Astrocyte (in vitro differentiated cells and primary cell): ENCODE measurements around the gene TLE5. TPM values are rescaled to one million over a fixed set of nuclear protein-coding genes. Genes with fewer than 3 reads are reported as not detected.

ENCODE experiments used
- DNase-seq: peaks from one replicate; pipeline ENCODE4 v3.0.0-alpha.2; 2010; ENCODE audit warnings: low read depth
- FAIRE-seq: peaks from 2 replicates; lab custom pipeline; 2011; peaks lifted over from hg19 to GRCh38; lab: Jason Lieb, UNC
- H2AFZ ChIP-seq: 2 replicates; pipeline ENCODE4 v1.6.0; 2012; ENCODE audit warnings: low read depth, low read length, inconsistent platforms
- H3K27ac ChIP-seq: 2 replicates; pipeline ENCODE4 v1.5.1; 2011; ENCODE audit warnings: low read depth, low read length, inconsistent platforms
- H3K27me3 ChIP-seq: 2 replicates; pipeline ENCODE4 v1.6.0; 2011; ENCODE audit warnings: low read length, inconsistent platforms; ENCODE audit not compliant: insufficient read depth
- H3K36me3 ChIP-seq: 2 replicates; pipeline ENCODE4 v1.5.1; 2011; ENCODE audit warnings: low read length, inconsistent platforms; ENCODE audit not compliant: insufficient read depth
- H3K4me1 ChIP-seq: 2 replicates; pipeline ENCODE4 v1.5.1; 2011; ENCODE audit warnings: low read length, inconsistent platforms; ENCODE audit not compliant: insufficient read depth
- H3K4me2 ChIP-seq: 2 replicates; pipeline ENCODE4 v1.6.0; 2012; ENCODE audit warnings: low read length, inconsistent platforms
- H3K4me3 ChIP-seq: 2 replicates; pipeline ENCODE4 v1.5.1; 2011; ENCODE audit warnings: low read depth, mild to moderate bottlenecking, low read length, inconsistent platforms; ENCODE audit not compliant: insufficient read depth
- H3K79me2 ChIP-seq: 2 replicates; pipeline ENCODE4 v1.6.0; 2012; ENCODE audit warnings: mild to moderate bottlenecking, low read length, inconsistent platforms; ENCODE audit not compliant: insufficient read depth
- H3K9ac ChIP-seq: 2 replicates; pipeline ENCODE4 v1.6.0; 2012; ENCODE audit warnings: mild to moderate bottlenecking, low read length, inconsistent platforms
- H3K9me3 ChIP-seq: 2 replicates; pipeline ENCODE4 v1.5.1; 2012; ENCODE audit warnings: low read depth, mild to moderate bottlenecking, low read length, inconsistent platforms; ENCODE audit not compliant: insufficient read depth
- H4K20me1 ChIP-seq: 2 replicates; pipeline ENCODE4 v1.6.0; 2012; ENCODE audit warnings: low read length, inconsistent platforms; ENCODE audit not compliant: insufficient read depth
- H3K27ac Mint-ChIP-seq: one replicate; pipeline ENCODE4 v1.8.0; 2021; ENCODE audit warnings: mild to moderate bottlenecking, mixed read lengths; ENCODE audit not compliant: unreplicated experiment
- H3K27me3 Mint-ChIP-seq: one replicate; pipeline ENCODE4 v1.8.0; 2021; ENCODE audit warnings: low read depth, mixed read lengths; ENCODE audit not compliant: unreplicated experiment
- H3K36me3 Mint-ChIP-seq: one replicate; pipeline ENCODE4 v1.8.0; 2021; ENCODE audit warnings: low read depth, mixed read lengths; ENCODE audit not compliant: unreplicated experiment
- H3K4me1 Mint-ChIP-seq: one replicate; pipeline ENCODE4 v1.8.0; 2021; ENCODE audit warnings: low read depth, mixed read lengths; ENCODE audit not compliant: unreplicated experiment
- H3K4me3 Mint-ChIP-seq: one replicate; pipeline ENCODE4 v1.8.0; 2021; ENCODE audit warnings: mild to moderate bottlenecking, moderate library complexity, mixed read lengths; ENCODE audit not compliant: unreplicated experiment
- H3K9me3 Mint-ChIP-seq: one replicate; pipeline ENCODE4 v1.8.0; 2021; ENCODE audit warnings: mild to moderate bottlenecking, mixed read lengths; ENCODE audit not compliant: unreplicated experiment
- EZH2 ChIP-seq: IDR thresholded peaks from 2 replicates; pipeline ENCODE4 v1.6.1; 2012; ENCODE audit warnings: mild to moderate bottlenecking, low read length, inconsistent platforms; ENCODE audit not compliant: insufficient read depth
- total RNA-seq: library from RNA; stranded (reverse); gene quantifications from 2 replicates; pipeline ENCODE4 v1.2.1, GENCODE V29; 2021
- TF ChIP-seq, protein P1 (sequence below): IDR thresholded peaks from 2 replicates; pipeline ENCODE4 v1.5.1; 2011; ENCODE audit warnings: low read depth, mild to moderate bottlenecking, inconsistent platforms, low read length, moderate library complexity; ENCODE audit not compliant: insufficient read depth

The TLE5 gene
- total RNA-seq, 1 donor from 2014 or later: 210 TPM

DNA sequence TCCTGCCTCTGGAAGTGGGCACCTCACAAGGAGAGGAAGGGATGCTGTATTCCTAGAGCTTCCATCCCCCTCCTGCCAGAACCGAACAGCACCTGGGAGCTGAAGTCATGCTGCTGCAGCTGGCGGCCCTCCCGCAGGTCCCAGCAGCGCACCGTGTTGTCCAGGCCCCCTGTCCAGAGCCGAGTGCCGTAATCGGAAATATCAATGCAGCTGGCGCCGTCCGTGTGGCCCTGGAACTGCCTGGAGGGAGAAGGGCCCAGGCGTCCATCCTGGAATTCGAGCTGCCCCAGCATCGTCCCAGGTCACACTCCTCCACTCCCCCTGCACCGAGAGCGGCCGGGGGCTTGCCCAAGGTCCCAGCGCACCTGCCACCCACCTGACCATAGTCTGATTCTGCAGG, 57.0 kb downstream of the TLE5 start:
- no peak overlapping the region for H3K4me3 ChIP-seq
- peaks cover 3% of the 10 kb centered on the region for H3K27me3 ChIP-seq
- FAIRE-seq (no peak), DNase-seq (no peak)
- peaks cover 2% of the 10 kb centered on the region for H3K9me3 Mint-ChIP-seq
- H3K27me3 Mint-ChIP-seq: peaks cover 51% of the 10 kb centered on the region
- TF ChIP-seq, protein P1, sequence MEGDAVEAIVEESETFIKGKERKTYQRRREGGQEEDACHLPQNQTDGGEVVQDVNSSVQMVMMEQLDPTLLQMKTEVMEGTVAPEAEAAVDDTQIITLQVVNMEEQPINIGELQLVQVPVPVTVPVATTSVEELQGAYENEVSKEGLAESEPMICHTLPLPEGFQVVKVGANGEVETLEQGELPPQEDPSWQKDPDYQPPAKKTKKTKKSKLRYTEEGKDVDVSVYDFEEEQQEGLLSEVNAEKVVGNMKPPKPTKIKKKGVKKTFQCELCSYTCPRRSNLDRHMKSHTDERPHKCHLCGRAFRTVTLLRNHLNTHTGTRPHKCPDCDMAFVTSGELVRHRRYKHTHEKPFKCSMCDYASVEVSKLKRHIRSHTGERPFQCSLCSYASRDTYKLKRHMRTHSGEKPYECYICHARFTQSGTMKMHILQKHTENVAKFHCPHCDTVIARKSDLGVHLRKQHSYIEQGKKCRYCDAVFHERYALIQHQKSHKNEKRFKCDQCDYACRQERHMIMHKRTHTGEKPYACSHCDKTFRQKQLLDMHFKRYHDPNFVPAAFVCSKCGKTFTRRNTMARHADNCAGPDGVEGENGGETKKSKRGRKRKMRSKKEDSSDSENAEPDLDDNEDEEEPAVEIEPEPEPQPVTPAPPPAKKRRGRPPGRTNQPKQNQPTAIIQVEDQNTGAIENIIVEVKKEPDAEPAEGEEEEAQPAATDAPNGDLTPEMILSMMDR: no peak
- no peak for TF ChIP-seq EZH2
- no peaks in the 10 kb centered on the region for H3K4me1 Mint-ChIP-seq
- no peaks in the 10 kb centered on the region for H3K79me2 ChIP-seq
- H3K4me3 Mint-ChIP-seq: no peak overlapping the region
- no peaks in the 10 kb centered on the region for H3K36me3 ChIP-seq
- H3K4me1 ChIP-seq: no peaks in the 10 kb centered on the region
- H3K9ac ChIP-seq: no peak overlapping the region
- no peak overlapping the region for H3K27ac Mint-ChIP-seq
- no peak overlapping the region for H3K4me2 ChIP-seq
- H4K20me1 ChIP-seq: no peaks in the 10 kb centered on the region
- H3K27ac ChIP-seq: no peak overlapping the region
- no peaks in the 10 kb centered on the region for H3K9me3 ChIP-seq
- no peak overlapping the region for H2AFZ ChIP-seq
- no peaks in the 10 kb centered on the region for H3K36me3 Mint-ChIP-seq

DNA sequence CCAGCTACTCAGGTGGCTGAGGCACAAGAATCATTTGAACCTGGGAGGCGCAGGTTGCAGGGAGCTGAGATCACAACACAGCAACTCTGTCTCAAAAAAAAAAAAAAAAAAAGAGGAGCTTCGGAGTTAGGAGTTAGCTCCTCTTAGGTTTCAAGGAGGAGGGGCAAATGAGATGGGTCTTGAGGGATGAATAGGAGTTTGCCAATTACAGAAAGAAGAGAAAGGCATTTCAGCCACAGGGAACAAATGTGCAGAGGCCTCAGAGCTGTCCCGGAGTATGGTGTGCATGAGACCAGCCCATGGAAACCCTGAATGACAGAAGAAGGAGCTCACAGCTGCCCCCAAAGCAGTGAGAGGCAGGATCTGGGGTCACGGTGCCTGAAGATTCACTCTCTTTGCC, 57.8 kb downstream of the TLE5 start:
- Mint-ChIP-seq H3K27me3 (peaks cover 44% of the 10 kb centered on the region), H3K4me1 (no peaks in the 10 kb centered on the region), H3K27ac (no peak overlapping the region), H3K4me3 (no peak overlapping the region), H3K36me3 (no peaks in the 10 kb centered on the region), H3K9me3 (no peaks in the 10 kb centered on the region)
- no peak for FAIRE-seq
- Histone ChIP-seq H3K27ac (no peak overlapping the region), H3K4me2 (no peak overlapping the region), H4K20me1 (no peaks in the 10 kb centered on the region), H3K9me3 (no peaks in the 10 kb centered on the region), H3K36me3 (no peaks in the 10 kb centered on the region), H2AFZ (no peak overlapping the region), H3K4me3 (no peak overlapping the region), H3K4me1 (no peaks in the 10 kb centered on the region), H3K79me2 (no peaks in the 10 kb centered on the region), H3K27me3 (peaks cover 3% of the 10 kb centered on the region), H3K9ac (no peak overlapping the region)
- TF ChIP-seq, protein P1: no peak
- no peak for TF ChIP-seq EZH2
- no peak for DNase-seq

DNA sequence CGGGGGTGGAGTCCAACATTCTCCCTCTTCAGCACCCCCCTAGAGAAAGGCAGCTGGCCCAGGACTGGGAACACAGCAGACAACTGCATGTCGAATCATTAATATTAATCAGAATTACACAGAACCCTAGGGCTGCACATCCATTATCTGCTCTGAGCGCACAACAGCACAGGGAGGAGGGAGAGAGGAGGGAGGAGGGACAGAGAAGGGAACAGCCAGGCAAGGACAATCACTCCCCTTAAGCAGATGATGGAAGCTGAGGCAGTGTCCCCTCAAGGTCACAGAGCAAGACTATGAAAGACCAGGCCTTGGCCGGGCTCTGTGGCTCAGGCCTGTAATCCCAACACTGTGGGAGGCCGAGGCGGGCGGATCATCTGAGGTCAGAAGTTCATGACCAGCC, 59.2 kb downstream of the TLE5 start:
- Histone ChIP-seq H3K4me1 (no peaks in the 10 kb centered on the region), H3K27ac (no peak overlapping the region), H2AFZ (no peak overlapping the region), H3K4me2 (no peak overlapping the region), H3K4me3 (no peak overlapping the region), H4K20me1 (no peaks in the 10 kb centered on the region), H3K27me3 (peaks cover 3% of the 10 kb centered on the region), H3K79me2 (no peaks in the 10 kb centered on the region), H3K9ac (no peak overlapping the region), H3K9me3 (no peaks in the 10 kb centered on the region), H3K36me3 (no peaks in the 10 kb centered on the region)
- Mint-ChIP-seq H3K9me3 (no peaks in the 10 kb centered on the region), H3K4me3 (no peak overlapping the region), H3K27me3 (peaks cover 41% of the 10 kb centered on the region), H3K27ac (no peak overlapping the region), H3K36me3 (no peaks in the 10 kb centered on the region), H3K4me1 (no peaks in the 10 kb centered on the region)
- DNase-seq: no peak
- no peak for FAIRE-seq
- TF ChIP-seq, protein P1: no peak
- no peak for TF ChIP-seq EZH2

Other genes with a start within 250 kb of the TLE5 start
- 3.1 and 3.6 TPM in 2 replicates for gene ZNF554, start 242.6 kb downstream of the TLE5 start, total RNA-seq
- 6.0 and 8.8 TPM in 2 replicates for gene ZNF555, start 221.0 kb downstream of the TLE5 start, total RNA-seq
- gene ZNF556, start 195.2 kb downstream of the TLE5 start, total RNA-seq: not detected in 2 replicates
- gene ZNF57, start 161.6 kb downstream of the TLE5 start, total RNA-seq: not detected in 2 replicates
- gene ZNF77, start 117.5 kb downstream of the TLE5 start, total RNA-seq: 1.4 and 1.5 TPM in 2 replicates
- gene TLE6, start 84.9 kb downstream of the TLE5 start, total RNA-seq: 0.11 TPM in 1 of 2 replicates, not detected in the other
- gene TLE2, start 33.2 kb downstream of the TLE5 start, total RNA-seq: 0.48 and 0.79 TPM in 2 replicates
- gene GNA11, start 31.9 kb upstream of the TLE5 start, total RNA-seq: 39.9 and 41.0 TPM in 2 replicates
- gene GNA15, start 73.5 kb upstream of the TLE5 start, total RNA-seq: not detected in 2 replicates
- not detected in 2 replicates for gene S1PR4, start 116.3 kb upstream of the TLE5 start, total RNA-seq
- 95.8 and 97.3 TPM in 2 replicates for gene NCLN, start 123.4 kb upstream of the TLE5 start, total RNA-seq
- gene CELF5, start 162.2 kb upstream of the TLE5 start, total RNA-seq: 1.2 and 1.4 TPM in 2 replicates